GM21576 (cell line): ENCODE measurements around the gene BAHCC1.

ENCODE experiments used
- ATAC-seq: cut with Tn5 transposase; IDR thresholded peaks from one replicate; pipeline ENCODE4 v1.9.1; 2021; ENCODE audit warnings: mild to moderate bottlenecking, moderate library complexity; ENCODE audit not compliant: unreplicated experiment

BAHCC1 gene

GRCh38 chr17:81366648-81367047 lies 28.6 kb upstream of the BAHCC1 start:
- no peak for ATAC-seq

- ATAC-seq: no peak
These were observed 28.1 kb upstream of the BAHCC1 start for GRCh38 chr17:81367171-81367570.

GRCh38 chr17:81368161-81369022 lies 26.9 kb upstream of the BAHCC1 start:
- ATAC-seq: no peak

GRCh38 chr17:81370294-81370693 lies 25.0 kb upstream of the BAHCC1 start:
- no peak for ATAC-seq

GRCh38 chr17:81371910-81372760 lies 23.1 kb upstream of the BAHCC1 start:
- ATAC-seq: no peak

- no peak for ATAC-seq
These were observed 21.6 kb upstream of the BAHCC1 start for GRCh38 chr17:81373536-81374160.

- no peak for ATAC-seq
These were observed 20.4 kb upstream of the BAHCC1 start for GRCh38 chr17:81374890-81375289.

- no peak for ATAC-seq
These were observed 18.1 kb upstream of the BAHCC1 start for GRCh38 chr17:81376946-81377714.

GRCh38 chr17:81378941-81379511 lies 16.2 kb upstream of the BAHCC1 start:
- ATAC-seq: no peak

- ATAC-seq: no peak
These were observed 15.7 kb upstream of the BAHCC1 start for GRCh38 chr17:81379523-81379942.

GRCh38 chr17:81380131-81380530 lies 15.1 kb upstream of the BAHCC1 start:
- no peak for ATAC-seq

- no peak for ATAC-seq
These were observed 14.4 kb upstream of the BAHCC1 start for GRCh38 chr17:81380666-81381518.

GRCh38 chr17:81381632-81382577 lies 13.4 kb upstream of the BAHCC1 start:
- ATAC-seq: no peak

- ATAC-seq: no peak
These were observed 12.4 kb upstream of the BAHCC1 start for GRCh38 chr17:81382851-81383250.

- ATAC-seq: no peak
These were observed 11.5 kb upstream of the BAHCC1 start for GRCh38 chr17:81383504-81384421.

- ATAC-seq: no peak
These were observed 10.3 kb upstream of the BAHCC1 start for GRCh38 chr17:81384929-81385319.
